ENCODE data around the gene UCP3. TPM values are rescaled to one million over a fixed set of nuclear protein-coding genes. Genes with fewer than 3 reads are reported as not detected.

UCP3 gene
- total RNA-seq, 4 donors from 2014 or later = 0.74 to 2.8 (median 1.2) TPM

DNA sequence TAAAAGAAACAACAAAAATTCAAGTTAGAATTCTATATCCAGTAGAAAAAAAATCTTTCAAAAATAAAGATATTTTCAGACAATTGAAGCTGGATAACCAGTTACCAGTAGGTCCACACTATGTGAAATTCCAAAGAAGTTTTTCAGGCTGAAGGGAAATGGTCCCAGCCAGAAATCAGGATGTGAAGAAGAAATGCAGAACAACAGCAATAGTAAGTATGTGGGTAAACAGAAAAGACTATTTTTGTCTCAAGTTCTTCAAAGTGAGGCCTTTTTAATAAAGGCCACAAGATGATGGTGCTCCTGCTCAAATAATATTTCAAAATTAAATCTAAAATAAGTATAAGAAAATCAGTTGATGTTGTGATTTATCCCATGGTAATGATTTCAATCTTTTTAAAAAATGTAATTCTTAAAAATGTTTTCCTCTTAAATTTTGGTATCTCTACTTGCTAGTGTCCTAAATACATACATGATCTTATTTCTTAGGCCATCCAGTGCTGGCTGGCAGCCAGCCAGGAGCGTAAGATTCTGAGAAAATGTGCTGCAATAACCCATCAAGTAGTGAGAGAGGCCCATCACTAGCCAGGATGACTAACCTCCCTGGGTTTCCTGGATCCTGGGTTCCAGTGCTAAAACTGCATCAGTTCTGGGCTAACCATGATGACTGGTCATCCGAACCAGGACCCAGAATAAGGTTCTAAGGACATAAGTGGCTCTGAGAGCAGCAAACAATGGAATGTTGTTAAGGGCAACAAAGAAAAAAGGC is 15.6 kb upstream of the UCP3 start:
- DNase-seq (ENCODE audit: low spot score) (peak; percentile 86), ATAC-seq (ENCODE audit: low FRiP score) (peak; percentile 74)
- TF ChIP-seq, protein P1, sequence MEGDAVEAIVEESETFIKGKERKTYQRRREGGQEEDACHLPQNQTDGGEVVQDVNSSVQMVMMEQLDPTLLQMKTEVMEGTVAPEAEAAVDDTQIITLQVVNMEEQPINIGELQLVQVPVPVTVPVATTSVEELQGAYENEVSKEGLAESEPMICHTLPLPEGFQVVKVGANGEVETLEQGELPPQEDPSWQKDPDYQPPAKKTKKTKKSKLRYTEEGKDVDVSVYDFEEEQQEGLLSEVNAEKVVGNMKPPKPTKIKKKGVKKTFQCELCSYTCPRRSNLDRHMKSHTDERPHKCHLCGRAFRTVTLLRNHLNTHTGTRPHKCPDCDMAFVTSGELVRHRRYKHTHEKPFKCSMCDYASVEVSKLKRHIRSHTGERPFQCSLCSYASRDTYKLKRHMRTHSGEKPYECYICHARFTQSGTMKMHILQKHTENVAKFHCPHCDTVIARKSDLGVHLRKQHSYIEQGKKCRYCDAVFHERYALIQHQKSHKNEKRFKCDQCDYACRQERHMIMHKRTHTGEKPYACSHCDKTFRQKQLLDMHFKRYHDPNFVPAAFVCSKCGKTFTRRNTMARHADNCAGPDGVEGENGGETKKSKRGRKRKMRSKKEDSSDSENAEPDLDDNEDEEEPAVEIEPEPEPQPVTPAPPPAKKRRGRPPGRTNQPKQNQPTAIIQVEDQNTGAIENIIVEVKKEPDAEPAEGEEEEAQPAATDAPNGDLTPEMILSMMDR (IDR thresholded peaks at IDR 0.05) = no peak

DNA sequence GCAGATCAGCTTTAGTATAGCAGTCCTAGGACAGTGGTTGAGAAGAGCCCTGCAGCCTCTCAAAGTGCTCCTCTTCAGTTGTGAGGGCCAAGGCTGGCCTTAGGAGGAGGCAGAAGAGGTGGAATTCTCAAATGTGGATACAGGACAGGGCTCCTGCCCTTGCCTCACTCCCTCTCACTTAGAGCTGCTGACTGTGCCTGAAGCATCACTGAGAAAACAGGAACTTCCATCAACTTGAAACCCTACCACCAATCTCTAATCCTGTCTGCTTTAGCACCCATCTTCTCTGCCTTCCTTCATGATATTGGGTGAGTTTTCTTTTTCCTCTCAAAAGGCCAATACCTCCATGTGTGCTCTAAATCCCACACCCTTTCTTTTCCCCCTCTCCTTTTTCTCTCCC is 14.4 kb upstream of the UCP3 start:
- TF ChIP-seq, protein P1 (IDR thresholded peaks at IDR 0.05) = no peak
- ATAC-seq (ENCODE audit: low FRiP score) = no peak
- no peak for DNase-seq (ENCODE audit: low spot score)

DNA sequence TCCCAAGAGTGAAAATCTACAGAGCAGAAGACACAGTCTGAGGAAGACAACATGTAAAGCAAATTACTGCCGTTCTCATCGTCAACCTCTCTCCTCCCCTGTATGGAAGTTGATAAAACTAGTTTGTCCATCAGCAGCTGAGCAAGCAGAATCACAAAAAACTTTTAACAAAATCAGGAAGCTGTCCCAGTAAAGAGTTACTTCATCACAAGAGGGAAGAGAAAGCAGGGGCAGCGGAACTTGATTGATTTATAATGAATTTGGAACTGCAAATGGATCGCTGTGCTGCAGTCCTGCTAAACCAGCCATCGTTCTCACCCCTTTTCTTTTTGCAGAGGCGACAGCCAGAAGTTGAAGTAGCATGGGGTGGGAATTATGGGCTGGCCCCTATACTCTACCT is 13.7 kb upstream of the UCP3 start:
- no peak for DNase-seq (ENCODE audit: low spot score)
- TF ChIP-seq, protein P1 (IDR thresholded peaks at IDR 0.05) = no peak
- ATAC-seq (ENCODE audit: low FRiP score) = no peak

DNA sequence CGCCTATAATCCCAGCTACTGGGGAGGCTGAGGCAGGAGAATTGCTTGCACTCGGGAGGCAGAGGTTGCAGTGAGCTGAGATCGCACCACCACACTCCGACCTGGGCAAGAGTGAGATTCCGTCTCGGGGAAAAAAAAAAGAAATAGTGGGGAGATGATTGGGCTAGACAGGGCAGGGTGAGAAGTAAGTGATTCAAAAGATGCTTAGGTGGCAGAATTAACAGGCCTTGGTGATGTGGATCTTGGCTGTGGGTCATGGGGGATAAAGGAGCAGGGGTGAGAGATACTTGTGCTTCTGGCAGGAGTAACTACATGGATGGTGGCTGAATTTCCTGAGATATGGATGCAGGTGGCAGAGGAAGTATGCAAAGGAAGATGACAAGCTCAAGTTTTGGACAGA is 13.1 kb upstream of the UCP3 start:
- ATAC-seq (ENCODE audit: low FRiP score) (no peak), DNase-seq (ENCODE audit: low spot score) (no peak)
- TF ChIP-seq, protein P1 (IDR thresholded peaks at IDR 0.05) = no peak

DNA sequence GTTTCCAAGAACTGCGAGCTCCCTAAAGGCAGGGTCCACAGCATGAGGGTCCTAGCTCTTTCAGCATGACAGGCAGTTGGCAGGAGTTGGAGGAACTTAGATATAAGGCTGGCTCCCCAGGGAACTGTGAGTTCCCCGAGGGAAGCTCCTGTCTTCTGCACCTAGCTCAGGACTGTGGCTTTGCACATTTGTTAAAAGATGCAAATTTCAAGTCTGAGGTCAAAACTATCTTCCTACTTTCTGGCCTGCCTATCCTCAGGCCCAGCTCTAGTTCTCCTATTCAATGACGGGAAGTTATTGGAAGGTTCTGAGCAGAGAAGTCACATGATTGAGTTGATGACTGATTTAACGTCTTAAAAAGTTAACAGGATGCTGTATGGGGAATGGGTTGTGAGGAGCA is 11.7 kb upstream of the UCP3 start:
- ATAC-seq (ENCODE audit: low FRiP score) (no peak), DNase-seq (ENCODE audit: low spot score) (no peak)
- TF ChIP-seq, protein P1 (IDR thresholded peaks at IDR 0.05) = no peak

DNA sequence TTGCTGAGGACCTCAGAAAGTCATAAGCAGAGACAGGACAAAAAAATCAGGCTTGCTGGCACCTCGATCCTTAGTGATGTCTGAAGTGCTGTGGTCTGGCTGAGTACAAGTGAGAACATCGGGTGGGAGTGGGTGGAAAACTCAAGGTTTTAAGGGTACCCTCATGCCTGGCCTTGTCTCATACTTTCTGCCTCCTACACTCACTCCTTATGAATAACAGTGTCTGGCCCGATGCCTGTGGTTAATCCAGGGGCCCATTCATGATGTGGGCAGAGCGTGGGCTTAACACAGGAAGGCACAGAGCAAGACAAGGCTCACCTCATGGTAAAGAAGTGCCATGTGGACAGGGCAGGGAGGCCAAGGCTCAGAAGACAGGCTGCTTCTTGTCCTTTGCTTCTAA is 11.0 kb upstream of the UCP3 start:
- no peak for DNase-seq (ENCODE audit: low spot score)
- TF ChIP-seq, protein P1 (IDR thresholded peaks at IDR 0.05) = no peak
- ATAC-seq (ENCODE audit: low FRiP score) = no peak

DNA sequence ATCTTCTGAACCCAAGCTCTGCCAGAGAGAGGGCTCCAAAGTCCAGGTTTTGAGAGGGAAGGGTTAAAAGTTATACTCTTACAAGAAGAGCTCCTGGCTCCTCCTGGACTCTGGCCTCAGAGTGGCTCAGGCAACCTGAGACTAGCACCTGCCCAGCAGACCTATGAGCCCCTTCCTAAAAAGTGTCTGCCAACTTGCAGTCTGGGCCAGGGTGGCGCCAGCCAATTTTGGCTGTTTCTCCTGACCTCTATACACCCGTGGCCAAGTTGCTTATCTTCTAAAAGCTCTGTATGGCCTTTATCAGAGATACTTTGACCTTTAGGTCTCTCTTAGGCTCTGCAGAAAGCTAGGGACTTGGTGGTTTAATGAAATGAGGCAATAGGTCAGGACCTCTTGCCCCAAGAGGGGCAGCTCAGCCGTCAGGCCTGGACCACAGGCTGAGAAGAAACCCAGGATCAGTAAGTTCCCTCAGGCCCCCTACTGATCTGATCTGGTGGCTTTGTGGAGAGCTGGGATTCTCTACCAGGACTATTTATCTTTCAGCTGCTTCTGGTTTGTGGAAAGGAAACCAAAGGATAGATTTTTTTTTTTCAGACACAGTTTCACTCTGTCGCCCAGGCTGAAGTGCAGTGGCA is 10.3 kb upstream of the UCP3 start:
- no peak for DNase-seq (ENCODE audit: low spot score)
- TF ChIP-seq, protein P1 (IDR thresholded peaks at IDR 0.05) = no peak
- ATAC-seq (ENCODE audit: low FRiP score) = no peak

Measured in omental fat pad (tissue), 4 donors.